ENCODE results near the gene CCDC88C. TPM values are rescaled to one million over a fixed set of nuclear protein-coding genes. Genes with fewer than 3 reads are reported as not detected.
"Not testable (repeated sequence)": the region's sequence is repeated elsewhere in the genome, so short reads cannot be mapped to it uniquely, and the experiment has no call there.

CCDC88C gene
- total RNA-seq, 1 donor from 2014 or later, result 21.2 TPM

DNA sequence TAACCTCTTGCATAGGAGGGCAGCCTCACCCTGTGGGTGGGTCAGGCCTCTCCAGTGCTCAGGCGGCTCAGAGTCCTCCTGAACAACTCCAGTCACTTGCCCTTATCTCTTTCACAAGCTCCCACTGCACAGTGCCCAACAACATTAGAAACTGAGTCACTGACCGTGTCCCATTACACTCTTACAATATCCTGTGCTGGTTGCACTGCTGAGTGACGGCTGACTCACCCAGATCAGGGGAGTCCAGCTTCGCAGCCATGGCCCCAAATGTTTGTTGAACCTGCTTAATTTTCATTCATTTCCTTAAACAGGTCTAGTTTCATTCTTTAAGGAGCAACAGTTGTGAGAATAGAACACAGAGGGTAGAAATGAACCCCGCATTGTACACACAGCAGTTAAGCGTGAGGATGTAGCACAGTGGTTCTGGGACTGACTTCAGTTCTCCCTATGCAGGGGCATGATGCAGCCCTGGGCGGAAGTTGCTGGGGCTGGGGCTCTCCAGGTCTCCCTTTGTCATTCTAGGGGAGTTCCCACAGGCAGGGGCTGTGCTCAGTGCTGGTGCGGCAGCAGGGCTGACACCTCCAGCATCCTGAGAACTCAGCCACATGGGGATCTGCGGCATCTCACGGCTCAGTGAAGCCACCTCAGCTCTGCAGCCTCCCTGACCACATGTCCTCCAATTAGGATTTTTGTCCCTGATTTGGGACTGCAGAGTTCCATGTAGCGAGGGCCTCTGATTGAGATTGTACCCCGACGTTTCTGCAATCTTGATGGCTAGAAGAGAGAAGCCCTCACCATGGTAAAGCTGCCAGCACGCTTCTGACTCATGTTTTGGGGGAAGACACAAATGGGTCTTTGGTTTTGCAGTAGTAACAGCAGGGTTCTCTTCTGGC, 189.3 kb downstream of the CCDC88C start:
- DNase-seq (ENCODE audit: low read depth, low spot score), result no peak

DNA sequence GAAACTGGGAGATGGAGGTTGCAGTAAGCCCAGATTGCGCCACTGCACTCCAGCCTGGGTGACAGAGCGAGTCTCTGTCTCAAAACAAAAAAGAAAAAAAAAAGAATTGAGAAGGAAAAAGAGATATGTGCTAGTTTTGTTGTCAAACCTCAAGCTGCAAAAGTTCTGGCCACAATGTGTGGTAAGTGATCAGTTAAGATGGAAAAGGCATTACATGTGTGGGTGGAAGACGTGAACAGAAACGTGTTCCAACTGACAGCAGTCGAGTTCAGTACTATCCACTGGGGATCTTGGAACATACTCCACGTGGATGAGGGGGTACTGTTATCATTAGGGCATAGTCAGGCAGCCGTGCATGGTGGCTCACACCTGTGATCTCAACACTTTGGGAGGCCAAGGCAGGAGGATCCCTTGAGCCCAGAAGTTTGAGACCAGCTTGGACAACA, 190.4 kb downstream of the CCDC88C start:
- no peak for DNase-seq (ENCODE audit: low read depth, low spot score)

GRCh38 chr14:91226360-91226759, 191.3 kb downstream of the CCDC88C start:
- DNase-seq (ENCODE audit: low read depth, low spot score), result not testable (repeated sequence)

DNA sequence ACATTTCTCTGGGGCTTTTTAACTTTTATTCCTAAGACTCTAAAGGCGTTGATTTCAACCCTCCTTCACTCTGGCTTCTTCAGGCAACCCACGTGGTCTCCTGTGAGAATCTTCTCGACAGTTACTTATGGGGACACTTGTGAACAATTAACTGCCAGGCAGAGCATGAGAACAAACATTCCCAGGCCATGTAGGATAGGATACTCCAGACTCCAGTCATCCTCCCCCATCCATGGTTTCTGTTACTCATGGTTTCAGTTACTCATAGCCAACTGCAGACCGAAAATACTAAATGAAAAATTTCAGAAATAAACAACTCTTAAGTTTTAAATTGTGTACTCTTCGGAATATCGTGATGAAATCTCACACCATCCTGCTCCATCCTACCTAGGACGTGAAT, 192.6 kb downstream of the CCDC88C start:
- no peak for DNase-seq (ENCODE audit: low read depth, low spot score)

DNA sequence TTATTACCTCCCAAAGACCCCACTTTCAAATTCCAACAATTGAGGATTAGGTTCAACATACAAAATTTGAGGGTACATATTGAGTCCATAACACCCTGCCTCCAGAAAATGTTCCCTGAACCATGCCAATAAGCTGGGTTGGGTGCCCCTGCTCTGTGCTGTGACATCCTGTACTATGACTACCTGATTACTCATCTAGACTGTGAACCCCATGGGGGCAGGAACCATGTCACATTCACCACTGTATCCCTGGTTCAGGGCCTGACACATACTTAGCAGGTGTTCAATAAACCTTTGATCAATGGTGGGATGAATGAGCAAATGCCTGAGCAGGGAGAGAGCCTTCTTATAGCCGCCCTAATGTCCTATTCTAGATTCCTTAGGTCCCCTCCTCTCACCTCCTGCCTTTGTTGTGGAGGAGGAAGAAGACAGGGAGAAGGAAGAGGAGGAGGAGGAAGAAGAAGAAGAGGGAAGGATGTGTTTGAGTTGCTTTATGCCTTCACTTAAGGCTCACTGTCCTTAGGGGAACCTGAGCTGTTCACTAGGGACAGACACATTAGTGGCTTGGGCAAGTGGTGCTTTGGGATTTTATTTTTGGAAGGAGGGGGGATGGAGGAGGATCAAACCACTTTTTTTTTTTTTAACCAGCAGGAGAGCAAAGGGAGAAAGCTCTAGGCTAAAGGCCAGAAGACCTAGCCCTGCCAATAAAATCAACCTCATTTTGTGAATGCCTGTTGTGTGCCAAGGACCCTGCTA, 194.4 kb downstream of the CCDC88C start:
- DNase-seq (ENCODE audit: low read depth, low spot score), result no peak

Other genes with a start within 250 kb of the CCDC88C start
- 0.46 and 1.3 TPM in 2 replicates for gene GPR68, start 173.1 kb downstream of the CCDC88C start, total RNA-seq
- gene PPP4R3A, start 92.5 kb upstream of the CCDC88C start, total RNA-seq, result 71.9 and 96.8 TPM in 2 replicates

Measured in pulmonary artery endothelial cell (primary cell).